NCI-H2171 treated with DMSO at 0.1 percent for 48 hours (cell line): ENCODE measurements around the gene MIER3.

Source experiments
- DNase-seq: peaks from one replicate; lab custom pipeline; 2025; lab: John Stamatoyannopoulos, UW

The MIER3 gene

GRCh38 chr5:56898213-56898612 is 53.7 kb downstream of the MIER3 start:
- DNase-seq: no peak

- DNase-seq: no peak
Observed at GRCh38 chr5:56896763-56897162, 55.2 kb downstream of the MIER3 start.

- no peak for DNase-seq
Observed at GRCh38 chr5:56893251-56893951, 58.5 kb downstream of the MIER3 start.

GRCh38 chr5:56881571-56881970 is 70.4 kb downstream of the MIER3 start:
- no peak for DNase-seq

GRCh38 chr5:56876327-56876726 is 75.6 kb downstream of the MIER3 start:
- no peak for DNase-seq

- DNase-seq: no peak
Observed at GRCh38 chr5:56873056-56873455, 78.9 kb downstream of the MIER3 start.

- DNase-seq: no peak
Observed at GRCh38 chr5:56871777-56872176, 80.1 kb downstream of the MIER3 start.
